Right atrium auricular region (tissue), 2 donors: ENCODE measurements around the gene CTDSP1. TPM values are rescaled to one million over a fixed set of nuclear protein-coding genes. Genes with fewer than 3 reads are reported as not detected.

Experiments used
- DNase-seq: peaks from one replicate; pipeline ENCODE4 v3.0.0-alpha.2; 2019; ENCODE audit warnings: low spot score
- H3K27ac ChIP-seq, 2 donors: fragments of 200-600 bp; sonication (generic); 1 replicate in 1 of 2; 2 replicates in 1 of 2; pipeline ENCODE4 v1.5.1; 2016 to 2019
- H3K27me3 ChIP-seq, 2 donors: fragments of 200-600 bp; sonication (generic); one replicate each; pipeline versions ENCODE4 v1.5.1 to v1.6.0; 2017 to 2019
- H3K36me3 ChIP-seq: fragments of 200-600 bp; sonication (generic); one replicate; pipeline ENCODE4 v1.5.1; 2016
- H3K4me1 ChIP-seq, 2 donors: fragments of 200-600 bp; sonication (generic); one replicate each; pipeline versions ENCODE4 v1.5.1 to v1.6.0; 2017 to 2019
- H3K4me3 ChIP-seq, 2 donors: fragments of 200-600 bp; sonication (generic); 1 replicate in 1 of 2; 2 replicates in 1 of 2; pipeline ENCODE4 v1.5.1; 2017 to 2019; ENCODE audit warnings: mild to moderate bottlenecking in 1 of 2, moderate library complexity in 1 of 2
- H3K9me3 ChIP-seq, 2 donors: fragments of 200-600 bp; sonication (generic); one replicate each; pipeline ENCODE4 v1.5.1; 2019
- CTCF ChIP-seq, 2 donors: fragments of 200-600 bp; sonication (generic); IDR thresholded peaks; one replicate each; pipeline ENCODE4 v1.5.1; 2019; ENCODE audit warnings: antibody characterized with exemption in 2 of 2
- total RNA-seq, 2 donors: library from RNA; depleted of rRNA; stranded (reverse); fragments of >200 nt; gene quantifications; one replicate each; pipeline ENCODE4 v1.1.0, GENCODE V29; 2016

The CTDSP1 gene
- total RNA-seq, 2 donors from 2014 or later, result 54.2 to 99.5 TPM

DNA sequence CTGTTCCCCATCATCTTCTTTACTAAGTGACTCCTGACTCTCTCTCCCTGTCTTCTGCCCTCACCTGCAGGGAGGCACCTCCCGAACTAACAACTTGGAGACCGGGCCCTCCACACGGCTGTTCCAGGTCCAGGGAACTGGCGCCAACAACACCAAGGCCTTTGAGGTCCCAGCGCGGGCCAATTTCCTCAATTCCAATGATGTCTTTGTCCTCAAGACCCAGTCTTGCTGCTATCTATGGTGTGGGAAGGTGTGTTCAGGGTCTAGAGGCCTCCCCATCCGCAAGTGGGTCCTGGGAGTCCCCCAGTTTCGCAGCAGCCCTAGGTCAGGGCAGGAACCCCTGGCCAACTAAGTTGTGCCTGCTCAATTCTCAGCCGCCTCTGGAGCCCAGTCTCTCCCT, 34.8 kb downstream of the CTDSP1 start:
- Histone ChIP-seq H3K4me1 (no peaks in the 10 kb centered on the region), H3K27ac (no peak overlapping the region), H3K36me3 (no peaks in the 10 kb centered on the region), H3K4me3 (no peak overlapping the region), H3K27me3 (no peaks in the 10 kb centered on the region), H3K9me3 (no peaks in the 10 kb centered on the region)
- DNase-seq, result no peak
- TF ChIP-seq CTCF (IDR thresholded peaks at IDR 0.05), result no peak

DNA sequence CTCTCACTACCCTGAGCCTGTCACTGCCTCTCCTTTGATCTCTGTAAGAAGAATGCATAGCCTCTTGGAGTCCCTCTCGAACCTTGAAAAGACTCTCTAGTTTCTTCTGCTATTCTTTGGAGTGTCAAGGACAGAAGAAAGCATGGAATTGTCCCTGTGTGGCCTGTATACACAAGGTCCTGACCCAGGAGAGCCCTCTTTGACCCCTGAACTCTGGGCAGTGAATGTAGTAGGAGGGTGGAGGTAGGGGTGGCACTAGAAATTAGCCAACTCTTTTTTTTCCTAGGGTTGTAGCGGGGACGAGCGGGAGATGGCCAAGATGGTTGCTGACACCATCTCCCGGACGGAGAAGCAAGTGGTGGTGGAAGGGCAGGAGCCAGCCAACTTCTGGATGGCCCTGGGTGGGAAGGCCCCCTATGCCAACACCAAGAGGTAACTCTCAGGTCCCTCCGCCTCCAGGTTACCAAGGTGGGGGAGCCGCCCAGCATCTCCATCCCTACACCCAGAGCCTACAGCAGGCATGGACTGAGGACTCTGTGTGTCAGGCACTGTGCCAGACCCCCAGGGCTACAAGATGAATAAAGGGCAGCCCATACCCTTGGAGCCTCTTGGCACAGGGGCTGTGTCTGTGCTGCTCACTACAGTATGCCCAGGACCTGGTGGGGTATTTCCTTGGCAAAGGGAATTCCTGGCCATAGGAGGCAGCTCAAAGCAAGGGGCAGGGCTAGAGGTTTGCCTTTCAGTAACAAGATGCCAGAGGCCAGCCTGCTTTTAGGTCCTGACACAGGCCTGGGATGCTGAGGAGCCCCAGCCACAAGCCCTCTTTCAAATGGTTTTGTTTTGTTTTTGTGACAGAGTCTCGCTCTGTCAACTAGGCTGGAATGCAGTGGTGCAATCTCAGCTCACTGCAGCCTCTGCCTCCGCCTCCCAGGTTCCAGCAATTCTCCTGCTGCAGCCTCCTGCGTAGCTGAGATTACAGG, 35.6 kb downstream of the CTDSP1 start:
- no peak for TF ChIP-seq CTCF (IDR thresholded peaks at IDR 0.05)
- Histone ChIP-seq H3K36me3 (no peaks in the 10 kb centered on the region), H3K9me3 (no peaks in the 10 kb centered on the region), H3K27me3 (no peaks in the 10 kb centered on the region), H3K27ac (no peak overlapping the region), H3K4me1 (no peaks in the 10 kb centered on the region), H3K4me3 (no peak overlapping the region)
- DNase-seq, result no peak

DNA sequence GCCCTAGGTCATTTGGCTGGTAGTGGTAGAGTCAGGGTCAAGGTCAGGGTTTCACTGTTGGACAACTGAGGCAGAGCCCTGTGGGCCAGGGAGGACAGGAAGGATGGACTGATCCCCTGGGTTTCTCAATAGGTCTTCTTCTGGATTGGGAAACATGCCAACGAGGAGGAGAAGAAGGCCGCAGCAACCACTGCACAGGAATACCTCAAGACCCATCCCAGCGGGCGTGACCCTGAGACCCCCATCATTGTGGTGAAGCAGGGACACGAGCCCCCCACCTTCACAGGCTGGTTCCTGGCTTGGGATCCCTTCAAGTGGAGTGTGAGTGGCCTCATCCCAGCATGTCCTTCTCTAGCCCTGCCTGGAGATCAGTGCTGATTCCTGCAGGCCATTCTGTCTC, 37.3 kb downstream of the CTDSP1 start:
- H3K36me3 ChIP-seq, result no peaks in the 10 kb centered on the region
- H3K27me3 ChIP-seq, result no peaks in the 10 kb centered on the region
- H3K27ac ChIP-seq, result no peak overlapping the region
- DNase-seq, result no peak
- H3K9me3 ChIP-seq, result no peaks in the 10 kb centered on the region
- no peak for TF ChIP-seq CTCF (IDR thresholded peaks at IDR 0.05)
- H3K4me1 ChIP-seq, result no peaks in the 10 kb centered on the region
- H3K4me3 ChIP-seq, result no peak overlapping the region

DNA sequence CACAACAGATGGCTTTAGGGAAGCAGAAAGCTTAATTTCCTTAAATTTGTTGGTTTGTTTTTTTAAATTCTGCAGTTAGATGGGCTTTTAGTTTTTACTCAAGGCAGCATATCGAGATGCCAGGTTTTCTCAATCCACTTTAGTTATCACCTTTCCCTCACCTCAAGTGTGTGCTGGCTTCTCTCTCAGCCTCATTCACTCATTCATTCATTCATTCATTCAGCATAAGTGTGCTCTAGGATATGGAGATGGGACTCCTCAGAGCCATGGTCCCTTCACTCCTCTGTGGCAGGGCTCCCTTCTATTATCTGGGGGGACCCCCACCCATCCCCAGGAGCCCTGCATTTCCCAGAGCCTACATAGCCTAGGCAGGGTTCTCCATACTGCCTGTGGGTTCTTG, 38.3 kb downstream of the CTDSP1 start:
- Histone ChIP-seq H3K27ac (no peak overlapping the region), H3K9me3 (no peaks in the 10 kb centered on the region), H3K4me1 (no peaks in the 10 kb centered on the region), H3K27me3 (no peaks in the 10 kb centered on the region), H3K4me3 (no peak overlapping the region), H3K36me3 (no peaks in the 10 kb centered on the region)
- TF ChIP-seq CTCF (IDR thresholded peaks at IDR 0.05), result no peak
- DNase-seq, result no peak

GRCh38 chr2:218438596-218438995, 38.9 kb downstream of the CTDSP1 start:
- TF ChIP-seq CTCF (IDR thresholded peaks at IDR 0.05), result no peak
- H3K9me3 ChIP-seq, result no peaks in the 10 kb centered on the region
- H3K4me3 ChIP-seq, result no peak overlapping the region
- no peaks in the 10 kb centered on the region for H3K4me1 ChIP-seq
- DNase-seq, result no peak
- no peaks in the 10 kb centered on the region for H3K27me3 ChIP-seq
- no peak overlapping the region for H3K27ac ChIP-seq
- no peaks in the 10 kb centered on the region for H3K36me3 ChIP-seq
